DLD1 (cell line): Measurements from ENCODE around the gene HSPH1.

ENCODE experiments used
- in situ Hi-C: cut with HindIII; loops from 2 replicates; pipeline ENCODE4 v1.10.0; 2017; ENCODE audit warnings: low sequenced_read_pairs

HSPH1 gene

GRCh38 chr13:31133621-31134020 lies 28.1 kb downstream of the HSPH1 start:
- in situ Hi-C loops, result no loop called here

DNA sequence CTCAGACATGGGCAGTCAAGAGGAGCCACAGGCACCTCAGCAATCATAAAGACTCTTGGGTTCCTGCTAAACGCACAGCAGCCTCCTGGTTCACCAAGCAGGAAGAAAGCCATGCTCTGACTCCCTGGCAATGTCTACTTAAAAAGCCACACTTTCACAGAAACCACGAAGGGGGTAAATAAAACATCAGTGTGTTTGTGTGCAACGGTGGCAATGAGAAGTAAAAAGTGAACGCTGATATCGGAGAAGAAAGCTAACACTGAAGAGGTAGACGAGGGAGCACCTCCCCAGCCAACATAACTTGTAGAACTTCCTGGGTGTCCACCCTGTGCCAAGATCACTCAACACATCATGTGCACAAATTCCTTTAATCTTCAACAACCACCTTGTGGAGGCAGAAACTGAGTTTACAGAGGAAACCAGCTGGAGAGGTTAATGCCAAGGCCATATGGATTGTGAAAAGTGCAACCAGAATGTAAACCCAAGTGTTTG lies 30.2 kb downstream of the HSPH1 start:
- in situ Hi-C loops, result no loop called here

- in situ Hi-C loops, result no loop called here
These were observed 32.3 kb downstream of the HSPH1 start for GRCh38 chr13:31129419-31129818.

DNA sequence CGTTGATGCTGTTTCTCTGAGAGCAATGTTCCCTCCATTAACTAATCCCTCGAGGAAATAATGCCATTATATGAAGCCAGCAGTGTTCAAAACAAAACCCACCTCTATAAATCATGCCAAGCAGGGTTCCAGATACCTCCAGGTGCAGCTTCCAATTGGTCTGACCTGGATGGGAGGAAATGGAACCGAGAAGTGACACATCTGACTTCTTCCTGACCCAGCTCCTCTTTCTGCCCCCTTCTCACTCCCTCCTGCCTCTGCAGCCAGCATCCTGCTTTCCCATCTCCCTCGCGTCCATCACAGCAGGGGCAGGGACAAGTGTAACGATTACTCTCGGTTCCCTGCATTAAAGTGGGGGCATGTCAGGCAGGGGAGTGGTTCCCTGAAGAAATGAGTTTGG lies 37.5 kb downstream of the HSPH1 start:
- in situ Hi-C loops, result no loop called here

- in situ Hi-C loops, result no loop called here
These were observed 39.0 kb downstream of the HSPH1 start for GRCh38 chr13:31122544-31123260.

DNA sequence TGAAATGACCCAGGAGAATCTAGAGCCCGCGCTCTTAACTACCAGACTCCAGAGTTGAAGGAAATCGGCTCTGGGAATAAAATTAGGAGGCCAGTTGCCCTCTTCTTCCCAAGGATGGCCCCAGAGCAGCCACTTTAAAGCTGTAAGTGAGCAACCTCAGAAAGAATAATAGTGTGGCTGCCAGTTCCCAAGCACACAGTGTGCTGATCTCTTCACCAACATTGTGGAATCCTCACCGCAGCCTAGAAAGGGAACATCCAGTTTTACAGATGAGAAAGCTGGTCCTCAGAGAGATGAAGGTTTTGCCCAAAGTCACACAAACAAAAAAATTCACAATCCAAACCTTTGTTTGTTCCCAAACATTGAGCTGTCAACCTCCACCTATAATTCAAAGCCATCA lies 39.6 kb downstream of the HSPH1 start:
- in situ Hi-C loops, result no loop called here

GRCh38 chr13:31121379-31122140 lies 40.1 kb downstream of the HSPH1 start:
- in situ Hi-C loops, result no loop called here

DNA sequence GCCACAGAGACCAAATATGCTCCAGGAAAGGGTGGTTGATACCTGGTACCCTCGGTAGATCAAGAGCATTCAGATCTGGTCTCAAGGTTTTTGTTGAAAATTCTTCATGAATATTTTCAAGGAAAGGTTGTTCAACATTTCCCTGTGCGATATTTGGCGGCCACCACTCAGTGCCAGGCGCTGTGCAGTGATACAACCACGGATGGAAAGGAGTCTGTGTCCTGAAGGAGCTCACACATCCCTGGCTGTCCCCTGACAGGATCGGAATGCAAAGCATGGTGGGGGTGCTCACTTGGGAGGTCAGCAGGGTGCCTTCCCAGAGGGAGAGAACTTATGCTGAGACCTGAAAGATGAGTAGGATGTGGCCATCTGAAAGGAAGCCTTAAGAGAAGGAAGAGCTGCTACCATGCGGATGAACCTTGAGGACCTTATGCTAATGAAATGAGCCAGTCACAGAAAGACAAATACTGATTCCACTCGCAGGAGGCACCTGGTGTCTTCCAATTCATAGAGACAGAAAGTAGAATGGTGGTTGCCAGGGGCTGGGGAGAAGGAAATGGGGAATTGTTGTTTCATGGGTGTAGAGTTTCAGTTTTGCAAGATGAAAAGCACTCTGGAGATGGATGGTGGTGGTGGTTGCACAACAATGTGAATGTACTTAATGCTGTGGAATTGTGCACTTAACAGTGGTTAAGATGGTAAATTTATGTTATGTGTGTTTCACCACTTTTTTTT lies 41.6 kb downstream of the HSPH1 start:
- in situ Hi-C loops, result no loop called here

DNA sequence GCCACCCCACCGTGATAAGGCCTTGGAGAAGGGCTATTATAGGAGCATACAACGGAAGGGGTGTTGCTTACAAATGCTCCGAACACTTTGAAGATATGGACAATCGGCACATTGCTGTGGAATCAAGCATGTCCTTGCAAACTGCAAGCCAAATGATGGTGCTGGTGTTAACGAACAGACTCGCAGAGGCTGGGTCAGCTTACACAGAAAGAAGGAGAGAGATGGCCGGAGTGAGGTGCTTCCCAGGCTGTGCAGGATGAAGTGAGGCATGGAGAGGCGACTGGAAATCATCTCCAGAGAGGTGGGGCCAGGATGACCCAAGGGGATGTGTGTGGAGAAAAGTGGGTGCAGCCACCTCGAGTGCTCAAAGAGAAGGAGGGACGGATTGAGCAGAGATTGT lies 42.2 kb downstream of the HSPH1 start:
- in situ Hi-C loops, result no loop called here

- in situ Hi-C loops, result no loop called here
These were observed 45.5 kb downstream of the HSPH1 start for GRCh38 chr13:31116224-31116623.

DNA sequence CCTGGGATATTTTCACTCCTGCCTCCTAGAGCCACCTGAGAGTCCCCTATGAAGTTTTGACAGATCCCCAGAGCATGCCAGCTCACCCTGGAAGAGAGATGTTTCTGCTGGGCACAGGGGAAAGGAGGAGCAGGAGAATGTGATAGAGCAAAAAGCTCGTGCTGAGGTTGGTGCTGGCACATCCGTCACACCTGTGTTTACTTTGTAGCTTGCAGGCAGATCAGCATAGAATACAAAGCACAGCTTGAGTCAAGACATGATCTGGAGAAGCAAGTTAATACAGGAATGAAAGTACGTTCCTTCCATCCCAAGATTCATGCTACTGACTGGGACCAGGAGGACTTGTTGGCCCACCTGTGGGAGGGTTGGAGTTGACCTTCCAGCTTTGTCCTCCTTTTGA lies 46.1 kb downstream of the HSPH1 start:
- in situ Hi-C loops, result no loop called here

DNA sequence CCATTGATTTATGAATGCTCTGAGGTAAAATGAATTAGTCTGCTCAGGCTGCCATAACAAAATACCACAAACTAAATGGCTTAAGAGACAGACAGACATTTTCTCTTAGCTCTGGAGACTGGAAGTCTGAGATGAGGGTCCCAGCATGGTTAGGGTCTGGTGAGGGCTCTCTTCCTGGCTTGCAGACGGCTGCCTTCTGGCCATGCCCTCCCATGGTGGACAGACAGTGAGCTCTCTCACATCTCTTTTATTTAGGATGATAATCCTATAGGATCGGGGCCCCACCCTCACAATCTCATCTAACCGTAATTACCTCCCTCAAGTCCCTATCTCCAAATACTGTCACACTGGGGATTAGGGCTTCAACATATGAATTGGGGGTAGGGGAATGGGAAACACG lies 47.1 kb downstream of the HSPH1 start:
- in situ Hi-C loops, result no loop called here

DNA sequence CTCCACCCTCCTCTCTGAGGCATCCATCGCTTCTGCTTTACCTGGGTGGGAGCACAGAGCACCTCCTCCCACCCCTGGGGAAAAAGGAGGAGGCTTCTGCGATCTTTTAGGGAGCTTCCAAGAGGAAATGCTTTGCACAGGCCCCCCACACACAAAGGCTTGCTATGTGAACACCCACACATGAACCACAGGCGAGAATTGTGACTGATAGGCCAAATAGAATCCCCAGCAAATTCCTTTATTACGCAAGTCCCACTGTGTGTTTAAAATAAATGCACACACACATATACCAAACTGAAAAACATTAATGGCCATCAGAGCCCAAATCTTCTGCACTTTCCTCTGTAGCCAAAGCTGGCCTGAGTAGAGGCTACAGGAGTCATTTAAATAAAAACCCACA lies 50.6 kb downstream of the HSPH1 start:
- in situ Hi-C loops, result no loop called here

GRCh38 chr13:31110617-31111016 lies 51.1 kb downstream of the HSPH1 start:
- in situ Hi-C loops, result no loop called here

GRCh38 chr13:31110169-31110568 lies 51.5 kb downstream of the HSPH1 start:
- in situ Hi-C loops, result no loop called here

- in situ Hi-C loops, result no loop called here
These were observed 54.6 kb downstream of the HSPH1 start for GRCh38 chr13:31107109-31107508.

- in situ Hi-C loops, result no loop called here
These were observed 55.8 kb downstream of the HSPH1 start for GRCh38 chr13:31105856-31106255.

GRCh38 chr13:31105020-31105795 lies 56.5 kb downstream of the HSPH1 start:
- in situ Hi-C loops, result no loop called here

- in situ Hi-C loops, result no loop called here
These were observed 58.8 kb downstream of the HSPH1 start for GRCh38 chr13:31102905-31103304.

GRCh38 chr13:31101472-31102170 lies 60.1 kb downstream of the HSPH1 start:
- in situ Hi-C loops, result no loop called here
